GM21515 (cell line): ENCODE measurements around the gene COQ4.
"Not testable (repeated sequence)": the region's sequence is repeated elsewhere in the genome, so short reads cannot be mapped to it uniquely, and the experiment has no call there.

Experiments used
- ATAC-seq: cut with Tn5 transposase; IDR thresholded peaks from one replicate; pipeline ENCODE4 v1.9.1; 2021; ENCODE audit not compliant: unreplicated experiment

Gene COQ4

DNA sequence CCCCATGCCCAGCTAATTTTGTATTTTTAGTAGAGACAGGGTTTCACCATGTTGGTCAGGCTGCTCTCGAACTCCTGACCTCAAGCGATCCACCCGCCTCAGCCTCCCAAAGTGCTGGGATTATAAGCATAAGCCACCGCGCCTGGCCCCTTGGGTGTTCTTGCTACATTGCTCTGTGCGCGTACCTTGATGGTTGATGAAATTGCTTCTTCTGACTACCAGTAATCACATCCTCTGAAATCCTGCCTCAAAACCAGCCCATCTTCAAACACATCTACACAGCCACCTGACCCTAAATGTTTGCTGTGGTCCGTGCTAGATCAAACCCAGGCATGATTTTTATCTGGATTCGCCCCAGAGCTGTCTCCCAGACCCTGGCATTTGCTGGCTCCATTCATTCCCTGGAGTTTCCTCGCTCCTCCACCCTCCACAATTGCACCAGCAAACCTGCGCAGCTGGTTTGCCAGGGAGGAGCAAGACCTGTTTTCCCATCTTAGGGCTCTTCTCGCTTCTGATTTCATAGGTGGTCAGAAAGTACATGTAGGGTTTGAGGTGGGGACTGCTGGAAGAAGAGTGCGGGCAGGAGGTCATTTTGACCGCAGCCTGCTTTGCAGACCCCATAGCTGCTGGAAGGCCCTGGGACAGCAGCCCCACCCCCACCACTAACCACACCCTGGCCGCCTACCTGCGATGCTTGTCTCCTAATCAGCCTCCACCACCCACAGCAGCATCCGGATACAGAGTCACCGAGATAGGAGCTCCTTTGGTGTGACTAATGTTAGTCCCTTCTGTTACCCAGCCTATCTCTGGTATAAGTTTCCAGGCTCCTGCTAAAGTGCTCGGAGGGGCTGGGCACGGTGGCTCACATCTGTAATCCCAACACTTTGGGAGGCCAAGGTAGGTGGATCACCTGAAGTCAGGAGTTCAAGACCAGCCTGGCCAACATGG, 23.8 kb upstream of the COQ4 start:
- no peak for ATAC-seq

- ATAC-seq: no peak
Measured at GRCh38 chr9:128304136-128304970, 18.3 kb upstream of the COQ4 start.

DNA sequence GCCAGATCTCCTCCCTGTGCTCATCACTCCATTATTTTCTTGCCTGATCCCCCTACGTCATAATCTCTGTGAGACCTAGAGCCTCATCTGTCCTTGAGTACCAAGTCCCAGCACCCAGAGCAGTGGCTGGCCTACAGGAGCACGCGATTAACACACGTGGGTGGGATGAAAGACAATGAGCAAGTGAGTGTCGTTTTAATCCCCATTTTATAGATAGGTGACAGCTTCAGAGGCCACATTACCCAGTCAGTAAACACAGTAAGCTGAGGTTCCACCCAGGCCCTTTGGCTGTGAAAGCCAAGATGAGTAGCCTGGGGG, 17.7 kb upstream of the COQ4 start:
- no peak for ATAC-seq

DNA sequence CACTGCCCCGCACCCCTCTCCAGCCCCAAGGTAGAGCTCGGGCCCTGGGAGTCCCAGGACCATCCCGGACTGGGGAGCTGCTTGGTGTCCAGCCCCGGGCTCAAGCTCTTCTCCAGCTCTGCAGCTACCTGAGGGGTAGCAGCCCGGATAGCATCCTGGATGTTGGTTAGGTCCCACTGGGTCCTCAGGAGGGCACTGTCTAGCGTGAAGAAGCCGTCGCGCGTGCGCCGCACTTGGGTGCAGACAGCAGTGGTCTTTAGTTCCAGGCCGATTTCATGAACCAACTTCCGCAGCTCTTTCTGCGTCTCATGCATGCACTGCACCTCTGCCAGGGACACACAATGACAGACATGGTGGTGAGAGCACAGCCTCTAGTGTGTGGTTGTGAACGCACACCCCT, 13.1 kb upstream of the COQ4 start:
- ATAC-seq: no peak

GRCh38 chr9:128310461-128310860, 12.2 kb upstream of the COQ4 start:
- no peak for ATAC-seq

- ATAC-seq: no peak
Measured at GRCh38 chr9:128314697-128315096, 7.9 kb upstream of the COQ4 start.

DNA sequence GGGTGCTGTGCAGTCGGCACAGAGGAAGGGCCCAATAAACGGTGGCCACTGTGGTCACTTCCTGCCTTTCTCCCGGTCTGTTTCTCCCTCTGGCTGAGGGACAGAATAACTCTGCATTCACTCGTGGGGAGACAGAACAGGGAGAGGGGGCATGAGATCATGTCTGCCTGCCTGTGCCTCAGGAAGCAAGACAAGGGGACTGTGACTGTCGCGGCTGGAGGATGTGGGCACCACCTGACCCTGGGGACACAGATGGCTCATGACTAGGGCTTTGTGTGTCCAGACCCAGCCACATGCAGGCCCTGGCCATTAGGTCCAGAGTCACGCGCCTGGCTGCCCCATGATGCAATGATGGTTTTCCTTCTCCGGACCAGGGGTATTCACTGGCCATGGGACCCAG, 6.2 kb upstream of the COQ4 start:
- ATAC-seq: no peak

DNA sequence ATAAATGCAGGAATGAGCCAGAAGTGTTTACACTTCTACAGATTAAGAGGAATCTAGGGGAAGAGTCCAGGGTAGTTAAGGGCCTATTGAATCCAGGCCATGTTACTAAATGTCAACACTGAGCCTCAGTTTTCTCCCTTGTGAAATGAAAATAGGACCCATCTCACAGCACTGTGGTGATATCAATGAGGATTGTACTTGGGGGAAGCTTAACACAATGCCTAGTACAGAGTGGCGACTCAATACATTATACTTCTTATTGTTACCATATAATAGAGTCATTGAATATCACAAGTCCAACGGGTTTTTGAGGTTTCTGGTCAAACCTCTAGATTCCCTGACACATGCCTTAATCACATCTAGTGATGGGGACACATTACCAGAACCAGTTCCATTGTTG, 5.0 kb upstream of the COQ4 start:
- no peak for ATAC-seq

DNA sequence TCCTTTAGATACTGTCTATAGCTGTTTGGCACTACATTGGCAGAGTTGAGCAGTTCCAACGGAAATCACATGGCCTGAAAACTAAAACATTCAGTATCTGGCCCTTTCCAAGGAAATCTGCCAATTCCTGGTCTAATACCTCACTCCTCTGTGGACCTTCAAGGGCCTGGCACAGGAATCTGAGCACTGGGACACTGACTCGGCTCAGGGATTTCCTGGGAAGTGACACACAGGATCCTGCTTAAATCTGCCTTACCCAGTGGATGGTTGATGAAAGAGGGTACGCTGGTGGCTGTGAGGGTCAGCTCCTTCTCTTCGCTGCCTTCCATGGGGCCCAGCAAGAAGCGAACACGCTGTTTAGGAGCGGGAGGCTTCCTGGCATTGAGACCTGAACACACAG, 1.3 kb upstream of the COQ4 start:
- no peak for ATAC-seq

GRCh38 chr9:128321879-128322403, 698 bp upstream of the COQ4 start:
- ATAC-seq: peak; percentile 15

GRCh38 chr9:128323212-128323730, 632 bp downstream of the COQ4 start:
- no peak for ATAC-seq

GRCh38 chr9:128323791-128324190, 1.2 kb downstream of the COQ4 start:
- ATAC-seq: no peak

DNA sequence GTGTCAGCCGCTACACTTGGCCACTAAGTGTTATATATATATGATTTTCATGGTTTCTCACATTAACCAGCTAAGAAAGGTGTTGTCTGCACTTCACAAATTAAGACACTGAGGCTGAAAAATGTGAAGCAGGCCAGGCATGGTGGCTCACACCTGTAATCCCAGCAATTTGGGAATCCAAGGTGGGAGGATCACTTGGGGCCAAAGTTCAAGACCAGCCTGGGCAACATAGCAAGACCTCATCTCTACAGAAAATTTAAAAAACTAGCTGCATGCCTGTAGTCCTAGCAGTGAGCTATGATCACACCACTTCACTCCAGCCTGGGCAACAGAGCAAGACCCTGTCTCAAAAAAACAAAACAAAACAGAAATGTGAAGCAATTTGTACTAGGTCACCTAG, 1.8 kb downstream of the COQ4 start:
- no peak for ATAC-seq

- no peak for ATAC-seq
Measured at GRCh38 chr9:128325629-128326028, 3.0 kb downstream of the COQ4 start.

DNA sequence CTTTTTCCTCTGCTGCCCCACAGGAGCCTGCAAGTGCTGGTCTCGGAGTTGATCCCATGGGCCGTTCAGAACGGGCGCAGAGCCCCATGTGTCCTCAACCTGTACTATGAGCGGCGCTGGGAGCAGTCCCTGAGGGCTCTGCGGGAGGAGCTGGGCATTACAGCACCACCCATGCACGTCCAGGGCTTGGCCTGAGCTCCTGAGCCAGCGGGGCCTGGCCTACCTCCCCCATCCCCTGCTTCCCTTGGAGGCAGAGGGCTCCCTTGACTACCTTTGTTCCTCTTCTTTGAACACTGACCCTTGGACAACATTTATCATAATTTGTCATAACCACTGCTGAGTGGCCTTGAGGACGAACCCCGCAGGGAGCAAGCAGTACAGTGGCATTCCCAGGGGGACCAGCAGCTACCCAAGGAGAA, 10.8 kb downstream of the COQ4 start:
- ATAC-seq: no peak

- ATAC-seq: no peak
Measured at GRCh38 chr9:128335161-128335560, 12.5 kb downstream of the COQ4 start.

- ATAC-seq: no peak
Measured at GRCh38 chr9:128335914-128336313, 13.3 kb downstream of the COQ4 start.

- no peak for ATAC-seq
Measured at GRCh38 chr9:128337936-128338335, 15.3 kb downstream of the COQ4 start.

DNA sequence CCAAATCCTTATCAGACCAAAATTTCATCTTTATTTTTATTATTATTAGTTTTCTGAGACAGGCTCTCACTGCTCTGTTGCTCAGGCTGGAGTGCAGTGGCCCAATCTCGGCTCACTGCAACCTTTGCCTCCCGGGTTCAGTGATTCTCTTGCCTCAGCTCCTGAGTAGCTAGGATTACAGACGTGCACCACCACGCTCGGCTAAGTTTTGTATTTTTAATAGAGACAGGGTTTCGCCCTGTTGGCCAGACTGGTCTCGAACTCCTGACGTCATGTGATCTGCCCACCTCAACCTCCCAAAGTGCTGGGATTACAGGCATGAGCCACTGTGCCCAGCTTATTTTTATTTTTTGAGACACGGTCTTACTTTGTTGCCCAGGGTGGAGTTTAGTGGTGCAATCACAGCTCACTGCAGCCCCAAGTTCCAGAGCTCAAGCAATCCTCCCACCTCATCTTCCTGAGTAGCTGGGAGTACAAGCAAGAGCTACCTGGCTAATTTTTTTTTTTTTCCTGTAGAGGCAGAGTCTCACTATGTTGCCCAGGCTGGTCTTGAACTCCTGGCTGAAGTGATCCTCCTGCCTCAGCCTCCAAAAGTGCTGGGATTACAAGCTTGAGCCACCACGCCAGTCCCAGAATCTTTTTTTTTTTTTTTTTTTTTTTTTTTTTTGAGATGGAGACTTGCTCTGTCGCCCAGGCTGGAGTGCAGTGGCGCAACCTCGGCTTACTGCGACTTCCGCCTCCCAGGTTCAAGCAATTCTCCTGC, 16.4 kb downstream of the COQ4 start:
- ATAC-seq: not testable (repeated sequence)

DNA sequence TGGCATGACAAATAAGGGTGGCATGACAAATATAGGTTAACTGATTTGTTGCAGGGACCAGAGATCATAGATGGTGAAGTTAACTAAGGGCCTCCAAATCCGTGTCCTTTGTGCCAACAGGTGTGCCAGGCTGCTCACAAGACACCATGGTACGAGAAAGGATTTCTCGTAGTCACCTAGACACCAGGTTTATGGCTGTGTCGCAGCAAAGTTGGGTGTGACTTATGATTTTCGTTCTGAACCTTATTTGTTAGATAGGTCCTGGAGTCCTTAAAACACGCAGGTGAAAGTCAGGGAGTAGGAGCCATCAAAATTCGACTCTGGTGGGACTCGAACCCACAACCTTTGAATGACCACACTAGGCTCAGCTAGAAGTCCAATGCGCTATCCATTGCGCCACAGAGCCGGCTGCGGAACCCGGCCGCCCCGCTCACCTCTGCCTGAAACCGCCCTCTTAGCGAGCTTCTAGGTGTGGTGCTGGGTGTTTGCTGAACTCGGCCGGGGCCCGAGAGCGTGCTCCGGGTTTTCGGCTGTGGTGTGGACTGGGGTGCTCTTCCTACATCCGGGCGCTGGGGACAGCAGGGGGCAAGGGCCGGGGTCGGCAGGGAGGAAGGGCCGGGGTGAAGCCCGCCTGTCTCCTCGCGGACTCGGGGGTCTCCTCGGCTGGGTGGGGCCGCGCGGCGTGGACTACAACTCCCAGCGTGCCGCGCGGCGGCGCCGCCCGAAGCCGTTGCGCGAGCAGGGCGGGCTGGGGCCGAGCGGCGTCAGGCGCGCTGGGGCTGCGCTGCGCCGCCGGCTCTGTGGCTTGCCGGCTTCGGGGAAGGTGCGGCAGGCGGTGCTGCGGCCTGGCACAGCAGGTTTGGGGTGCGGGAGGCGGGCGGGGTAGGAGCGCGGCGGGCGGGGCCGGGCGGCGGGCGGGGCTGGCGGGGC, 17.4 kb downstream of the COQ4 start, which contains the start of gene SLC27A4:
TSS of gene SLC27A4 (plus strand) at position 767 of the 930 bp plus-strand sequence. CDS start 2,606 bp downstream, outside the sequence.
- ATAC-seq: peak; percentile 74
